Mesendoderm (in vitro differentiated cells): Measurements from ENCODE around the gene CSNK1G1.
A peak's percentile ranks its signal among the peaks of the same experiment; 100 is the strongest.

Experiments
- DNase-seq: peaks from one replicate; pipeline ENCODE4 v3.0.0; 2013
- H2AK5ac ChIP-seq: 2 replicates; pipeline ENCODE4 v1.6.1; 2013; ENCODE audit warnings: low read length, inconsistent platforms
- H2BK120ac ChIP-seq: 2 replicates; pipeline ENCODE4 v1.6.1; 2013; ENCODE audit warnings: low read depth, mild to moderate bottlenecking, low read length, moderate library complexity, mixed read lengths
- H2BK15ac ChIP-seq: replicated peaks from 2 replicates; pipeline ENCODE4 v1.6.1; 2013; ENCODE audit warnings: low read depth, mild to moderate bottlenecking, moderate library complexity
- H2BK5ac ChIP-seq: 2 replicates; pipeline ENCODE4 v1.6.1; 2013; ENCODE audit warnings: low read length, inconsistent platforms
- H3K18ac ChIP-seq: 2 replicates; pipeline ENCODE4 v1.6.1; 2013; ENCODE audit warnings: mild to moderate bottlenecking, low read length, mixed read lengths
- H3K23ac ChIP-seq: one replicate; pipeline ENCODE4 v1.6.1; 2013; ENCODE audit warnings: low read length
- H3K27ac ChIP-seq: 2 replicates; pipeline ENCODE4 v1.5.1; 2013; ENCODE audit warnings: low read depth, mild to moderate bottlenecking, inconsistent platforms, low read length, moderate library complexity
- H3K27me3 ChIP-seq: 2 replicates; pipeline ENCODE4 v1.6.1; 2013; ENCODE audit warnings: low read length, control low read depth, mild to moderate bottlenecking, inconsistent platforms; ENCODE audit not compliant: insufficient read depth, poor library complexity
- H3K36me3 ChIP-seq: 2 replicates; pipeline ENCODE4 v1.6.1; 2013; ENCODE audit warnings: low read length, inconsistent platforms; ENCODE audit not compliant: control insufficient read depth, insufficient read depth
- H3K4ac ChIP-seq: one replicate; pipeline ENCODE4 v1.6.1; 2013; ENCODE audit warnings: low read depth, mild to moderate bottlenecking, low read length, moderate library complexity
- H3K4me1 ChIP-seq: 2 replicates; pipeline ENCODE4 v1.6.1; 2013; ENCODE audit warnings: low read depth, low read length, inconsistent platforms; ENCODE audit not compliant: control insufficient read depth
- H3K4me2 ChIP-seq: 2 replicates; pipeline ENCODE4 v1.6.1; 2013; ENCODE audit warnings: low read length
- H3K4me3 ChIP-seq: 2 replicates; pipeline ENCODE4 v1.5.1; 2013; ENCODE audit warnings: mild to moderate bottlenecking, low read length
- H3K56ac ChIP-seq: one replicate; pipeline ENCODE4 v1.6.1; 2013; ENCODE audit warnings: low read length
- H3K79me1 ChIP-seq: 2 replicates; pipeline ENCODE4 v1.6.1; 2013; ENCODE audit warnings: low read length, inconsistent platforms
- H3K79me2 ChIP-seq: 2 replicates; pipeline ENCODE4 v1.6.1; 2013; ENCODE audit warnings: mild to moderate bottlenecking, low read length; ENCODE audit not compliant: control insufficient read depth, insufficient read depth
- H3K9ac ChIP-seq: 2 replicates; pipeline ENCODE4 v1.6.1; 2013; ENCODE audit warnings: low read length, inconsistent platforms
- H4K5ac ChIP-seq: one replicate; pipeline ENCODE4 v1.6.1; 2013; ENCODE audit warnings: low read length
- H4K8ac ChIP-seq: one replicate; pipeline ENCODE4 v1.6.1; 2013; ENCODE audit warnings: low read depth, mild to moderate bottlenecking, control low read depth, low read length, moderate library complexity
- WGBS: extraction: QIAGEN DNeasy Blood & Tissue Kit; methylation state at CpG from one replicate; pipeline ENCODE4 v1.1.7; 2013; ENCODE audit warnings: low lambda C conversion rate, missing lambda C conversion rate; ENCODE audit not compliant: insufficient coverage; ENCODE audit errors: extremely low coverage; 5-methylcytosine and 5-hydroxymethylcytosine counted together

Gene CSNK1G1

DNA sequence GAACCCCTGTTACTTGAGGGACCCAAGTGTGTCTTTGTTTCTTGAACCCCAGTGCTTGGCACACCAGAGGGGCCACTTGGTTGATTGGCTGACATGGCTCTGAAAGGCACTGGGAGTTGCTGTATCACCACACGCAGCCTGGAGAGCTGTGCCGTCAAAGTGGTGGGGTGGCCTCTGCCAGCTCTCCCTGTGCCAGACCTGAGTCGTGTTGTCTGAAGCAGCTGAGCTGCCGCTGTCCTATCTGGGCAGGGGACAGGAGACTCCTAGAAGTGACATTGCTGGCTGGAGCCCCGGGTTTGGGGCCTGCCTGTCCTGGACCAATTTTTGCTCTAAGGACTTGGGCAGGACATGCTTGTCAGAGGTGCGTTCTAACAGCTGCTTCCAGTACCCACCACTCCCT, 209.9 kb downstream of the CSNK1G1 start:
- H4K5ac ChIP-seq: no peak overlapping the region
- DNase-seq: no peak
- no peak overlapping the region for H4K8ac ChIP-seq
- H2BK5ac ChIP-seq: no peak overlapping the region
- no CpG with 5 or more reads among the region's 6 CpGs for WGBS
- H3K79me1 ChIP-seq: no peaks in the 10 kb centered on the region
- no peak overlapping the region for H3K4me2 ChIP-seq
- H3K18ac ChIP-seq: no peak overlapping the region
- no peak overlapping the region for H2BK15ac ChIP-seq
- H3K79me2 ChIP-seq: no peaks in the 10 kb centered on the region
- no peak overlapping the region for H2BK120ac ChIP-seq
- no peak overlapping the region for H2AK5ac ChIP-seq
- no peak overlapping the region for H3K9ac ChIP-seq
- no peaks in the 10 kb centered on the region for H3K4me1 ChIP-seq
- H3K4me3 ChIP-seq: no peak overlapping the region
- no peaks in the 10 kb centered on the region for H3K36me3 ChIP-seq
- no peak overlapping the region for H3K23ac ChIP-seq
- H3K27me3 ChIP-seq: no peaks in the 10 kb centered on the region
- no peak overlapping the region for H3K4ac ChIP-seq
- no peak overlapping the region for H3K27ac ChIP-seq
- no peak overlapping the region for H3K56ac ChIP-seq

DNA sequence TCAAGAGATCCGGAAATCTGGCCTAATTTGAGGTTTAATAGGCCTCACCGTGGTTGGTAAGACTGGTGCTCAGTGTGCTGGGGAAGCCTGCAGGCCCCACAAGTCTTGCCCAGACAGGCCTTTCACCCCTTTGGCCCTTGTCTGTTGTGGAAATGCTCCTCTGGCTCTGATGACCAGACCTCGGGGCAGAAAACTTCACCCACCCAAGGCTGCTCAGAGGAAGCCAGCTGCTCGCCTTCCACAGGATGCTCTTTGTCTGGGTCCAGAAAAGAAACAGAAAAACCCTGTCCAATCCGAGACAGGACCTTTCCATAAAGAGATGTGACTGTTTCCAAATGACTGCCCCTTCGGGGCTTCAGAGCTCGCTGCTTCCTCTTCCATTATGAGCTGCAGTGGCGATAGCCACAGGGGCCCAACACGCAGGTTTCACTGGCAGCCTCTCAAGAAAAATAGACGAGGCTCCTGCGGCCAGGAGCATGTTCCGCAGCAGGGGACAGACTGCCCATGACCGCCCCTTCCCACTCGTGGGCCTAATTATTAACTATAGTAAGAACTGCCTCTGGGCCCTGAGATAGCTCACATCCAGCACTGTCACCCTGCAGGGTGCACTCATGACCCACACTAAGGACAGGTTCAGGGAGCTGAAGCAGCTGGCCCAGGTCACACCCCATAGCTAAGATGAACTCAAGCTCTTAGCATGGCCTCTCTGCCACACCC, 211.2 kb downstream of the CSNK1G1 start:
- Histone ChIP-seq H3K79me2 (no peaks in the 10 kb centered on the region), H3K23ac (no peak overlapping the region), H3K27me3 (no peaks in the 10 kb centered on the region), H2BK15ac (no peak overlapping the region), H4K8ac (no peak overlapping the region), H3K56ac (no peak overlapping the region), H3K9ac (no peak overlapping the region), H2BK5ac (no peak overlapping the region), H3K4me1 (no peaks in the 10 kb centered on the region), H4K5ac (no peak overlapping the region), H3K27ac (no peak overlapping the region), H3K4me2 (no peak overlapping the region), H3K18ac (no peak overlapping the region), H2BK120ac (no peak overlapping the region), H3K4me3 (no peak overlapping the region), H3K4ac (no peak overlapping the region), H3K36me3 (no peaks in the 10 kb centered on the region), H2AK5ac (no peak overlapping the region), H3K79me1 (no peaks in the 10 kb centered on the region)
- no CpG with 5 or more reads among the region's 14 CpGs for WGBS
- DNase-seq: no peak

DNA sequence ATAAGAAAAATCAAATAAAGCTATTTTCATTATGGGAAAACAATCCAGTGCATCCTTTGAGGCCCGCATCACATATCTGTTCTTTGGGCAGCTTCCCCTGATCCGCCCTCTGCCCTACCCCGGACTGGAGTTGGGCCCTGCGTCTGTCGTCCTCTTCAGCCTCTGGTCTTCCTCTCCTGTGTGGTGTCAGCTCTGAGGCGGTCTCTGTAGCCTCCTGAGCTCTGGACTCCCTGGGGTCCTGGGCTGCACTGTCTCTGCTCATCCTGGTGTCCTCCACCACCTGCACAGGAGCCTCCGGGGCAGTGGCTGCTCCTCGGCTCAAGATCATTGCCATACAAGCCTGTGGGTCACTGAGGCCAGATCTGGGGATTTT, 211.8 kb downstream of the CSNK1G1 start:
- no peak overlapping the region for H3K18ac ChIP-seq
- H3K4me3 ChIP-seq: no peak overlapping the region
- no CpG with 5 or more reads among the region's 8 CpGs for WGBS
- no peak for DNase-seq
- no peak overlapping the region for H3K4me2 ChIP-seq
- no peak overlapping the region for H4K5ac ChIP-seq
- H2BK5ac ChIP-seq: no peak overlapping the region
- no peak overlapping the region for H2BK120ac ChIP-seq
- H3K4me1 ChIP-seq: no peaks in the 10 kb centered on the region
- H3K23ac ChIP-seq: no peak overlapping the region
- no peak overlapping the region for H3K4ac ChIP-seq
- H3K56ac ChIP-seq: no peak overlapping the region
- H4K8ac ChIP-seq: no peak overlapping the region
- H3K27me3 ChIP-seq: no peaks in the 10 kb centered on the region
- no peaks in the 10 kb centered on the region for H3K79me1 ChIP-seq
- no peak overlapping the region for H2BK15ac ChIP-seq
- H2AK5ac ChIP-seq: no peak overlapping the region
- no peak overlapping the region for H3K9ac ChIP-seq
- H3K36me3 ChIP-seq: no peaks in the 10 kb centered on the region
- no peak overlapping the region for H3K27ac ChIP-seq
- no peaks in the 10 kb centered on the region for H3K79me2 ChIP-seq

DNA sequence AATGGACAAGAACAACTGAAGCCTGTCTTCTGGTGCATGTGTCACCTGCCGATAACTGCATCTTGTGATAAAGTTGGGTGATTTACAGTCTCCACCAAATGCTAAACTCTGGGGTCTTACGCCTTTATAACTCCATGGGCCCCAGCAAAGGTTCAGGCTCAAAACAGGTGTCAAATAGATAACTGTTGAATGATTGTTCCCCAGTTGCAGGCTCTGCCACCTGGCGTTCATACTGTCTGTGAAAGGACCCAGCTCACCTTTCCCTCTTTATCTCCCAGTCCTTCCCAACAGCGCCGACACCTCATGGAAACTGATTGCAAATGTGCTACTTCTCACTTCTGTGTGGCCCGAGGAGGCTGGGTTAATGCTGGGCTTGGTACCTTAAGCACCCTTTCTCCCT, 212.7 kb downstream of the CSNK1G1 start:
- H3K27ac ChIP-seq: no peak overlapping the region
- H2AK5ac ChIP-seq: no peak overlapping the region
- no peaks in the 10 kb centered on the region for H3K36me3 ChIP-seq
- peak; percentile 35 for DNase-seq
- no peak overlapping the region for H2BK15ac ChIP-seq
- H3K4ac ChIP-seq: no peak overlapping the region
- H3K4me1 ChIP-seq: no peaks in the 10 kb centered on the region
- H3K79me1 ChIP-seq: no peaks in the 10 kb centered on the region
- no CpG with 5 or more reads among the region's 6 CpGs for WGBS
- H3K79me2 ChIP-seq: no peaks in the 10 kb centered on the region
- no peak overlapping the region for H4K8ac ChIP-seq
- no peak overlapping the region for H3K23ac ChIP-seq
- no peaks in the 10 kb centered on the region for H3K27me3 ChIP-seq
- H3K9ac ChIP-seq: no peak overlapping the region
- no peak overlapping the region for H2BK5ac ChIP-seq
- no peak overlapping the region for H3K4me3 ChIP-seq
- no peak overlapping the region for H4K5ac ChIP-seq
- H3K56ac ChIP-seq: no peak overlapping the region
- H3K4me2 ChIP-seq: no peak overlapping the region
- no peak overlapping the region for H3K18ac ChIP-seq
- H2BK120ac ChIP-seq: no peak overlapping the region

DNA sequence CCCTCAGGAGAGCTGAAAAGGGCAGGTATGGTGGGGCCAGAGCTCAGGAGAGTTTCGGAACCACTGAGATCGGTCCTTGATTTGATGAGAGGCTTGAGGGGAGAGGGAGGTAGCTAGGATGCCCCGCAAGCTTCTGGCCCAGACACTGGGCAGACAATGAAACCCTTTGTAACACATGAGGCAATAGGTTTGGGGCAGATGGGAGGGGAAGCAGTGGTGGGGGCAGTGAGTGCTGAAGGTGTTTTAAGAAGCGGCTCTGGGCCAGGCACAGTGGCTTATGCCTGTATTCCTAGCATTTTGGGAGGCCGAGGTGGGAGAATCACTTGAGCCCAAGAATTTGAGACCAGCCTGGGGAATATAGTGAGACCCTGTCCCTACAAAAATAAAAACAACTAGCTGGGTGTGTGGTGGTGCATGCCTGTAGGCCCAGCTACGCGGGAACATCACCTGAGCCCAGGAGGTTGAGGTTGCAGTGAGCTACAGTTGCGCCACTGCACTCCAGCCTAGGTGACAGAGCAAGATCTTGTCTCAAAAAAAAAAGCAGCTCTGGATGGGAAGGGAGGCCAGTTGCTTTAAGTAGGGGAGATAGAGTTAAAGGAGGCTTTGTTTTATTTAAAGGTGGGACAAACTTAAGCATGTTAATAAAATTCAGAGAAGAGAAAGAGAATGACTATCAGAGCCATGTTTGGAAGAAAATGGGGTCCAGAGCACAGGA, 214.0 kb downstream of the CSNK1G1 start:
- H2BK15ac ChIP-seq: no peak overlapping the region
- no peak overlapping the region for H3K4me2 ChIP-seq
- no peaks in the 10 kb centered on the region for H3K4me1 ChIP-seq
- no peak overlapping the region for H3K23ac ChIP-seq
- no peak overlapping the region for H3K9ac ChIP-seq
- no peak for DNase-seq
- H3K56ac ChIP-seq: no peak overlapping the region
- WGBS: no CpG with 5 or more reads among the region's 8 CpGs
- H3K36me3 ChIP-seq: peaks cover 2% of the 10 kb centered on the region
- no peak overlapping the region for H3K4ac ChIP-seq
- no peaks in the 10 kb centered on the region for H3K79me2 ChIP-seq
- no peak overlapping the region for H3K18ac ChIP-seq
- no peak overlapping the region for H4K5ac ChIP-seq
- no peak overlapping the region for H2BK5ac ChIP-seq
- H3K4me3 ChIP-seq: no peak overlapping the region
- no peaks in the 10 kb centered on the region for H3K79me1 ChIP-seq
- H2AK5ac ChIP-seq: no peak overlapping the region
- H3K27ac ChIP-seq: no peak overlapping the region
- H2BK120ac ChIP-seq: no peak overlapping the region
- no peaks in the 10 kb centered on the region for H3K27me3 ChIP-seq
- H4K8ac ChIP-seq: no peak overlapping the region
